CD4-positive, alpha-beta T cell (primary cell): ENCODE results near the gene IL4R. TPM values are rescaled to one million over a fixed set of nuclear protein-coding genes. Genes with fewer than 3 reads are reported as not detected.

Experiments used
- ATAC-seq: fragments of 200-7000 bp; cut with Tn5 transposase; one replicate; pipeline ENCODE4 v1.10.0; 2022; ENCODE audit warnings: mild to moderate bottlenecking; ENCODE audit not compliant: poor library complexity
- CTCF ChIA-PET: fragments of 350-600 bp; sonication (Branson Sonifier 250); formaldehyde crosslinking; loops from one replicate; lab custom pipeline; 2021; ENCODE audit warnings: antibody characterized with exemption, inconsistent platforms; lab: Charles Lee
- POLR2A ChIA-PET: fragments of 350-600 bp; sonication (Branson Sonifier 250); formaldehyde crosslinking; loops from one replicate; lab custom pipeline; 2021; ENCODE audit warnings: antibody characterized with exemption, inconsistent platforms; lab: Charles Lee
- DNase-seq, 14 experiments: peaks; one replicate each; pipeline ENCODE4 v3.0.0-alpha.2; 2013 to 2020; ENCODE audit warnings: mixed read lengths in 2 of 14
- H3K27ac ChIP-seq, 2 donors: one replicate each; pipeline versions ENCODE4 v1.5.1 to v1.7.0; 2013; ENCODE audit warnings: low read length in 2 of 2, low read depth in 1 of 2, mild to moderate bottlenecking in 1 of 2
- H3K27me3 ChIP-seq, 2 experiments: 1 replicate in 1 of 2; 2 replicates in 1 of 2; pipeline versions ENCODE4 v1.6.1 to v1.7.0; 2013; ENCODE audit warnings: low read length in 2 of 2, control low read depth in 1 of 2, mild to moderate bottlenecking in 1 of 2, moderate library complexity in 1 of 2; ENCODE audit not compliant: insufficient read depth in 2 of 2, control insufficient read depth in 1 of 2
- H3K36me3 ChIP-seq: one replicate; pipeline ENCODE4 v1.6.1; 2013; ENCODE audit warnings: low read length, control low read depth; ENCODE audit not compliant: insufficient read depth
- H3K4me1 ChIP-seq: one replicate; pipeline ENCODE4 v1.6.1; 2013; ENCODE audit warnings: low read length, control low read depth; ENCODE audit not compliant: insufficient read depth
- H3K4me3 ChIP-seq: one replicate; pipeline ENCODE4 v1.5.1; 2013; ENCODE audit warnings: mild to moderate bottlenecking, low read length, moderate library complexity
- H3K9me3 ChIP-seq, 2 experiments: 1 replicate in 1 of 2; 2 replicates in 1 of 2; pipeline versions ENCODE4 v1.6.1 to v1.7.0; 2013; ENCODE audit warnings: low read length in 2 of 2, mild to moderate bottlenecking in 2 of 2, control low read depth in 1 of 2, moderate library complexity in 1 of 2; ENCODE audit not compliant: control insufficient read depth in 1 of 2, insufficient read depth in 1 of 2
- H3K27ac Mint-ChIP-seq: one replicate; pipeline ENCODE4 v1.8.0; 2020; ENCODE audit warnings: mixed read lengths
- H3K27me3 Mint-ChIP-seq: one replicate; pipeline ENCODE4 v1.8.0; 2021; ENCODE audit warnings: mixed read lengths
- H3K36me3 Mint-ChIP-seq: one replicate; pipeline ENCODE4 v1.8.0; 2021; ENCODE audit warnings: low read depth, mixed read lengths
- H3K4me1 Mint-ChIP-seq: one replicate; pipeline ENCODE4 v1.8.0; 2021; ENCODE audit warnings: low read depth, mixed read lengths
- H3K4me3 Mint-ChIP-seq: one replicate; pipeline ENCODE4 v1.8.0; 2020; ENCODE audit warnings: mild to moderate bottlenecking, mixed read lengths
- H3K9me3 Mint-ChIP-seq: one replicate; pipeline ENCODE4 v1.8.0; 2020; ENCODE audit warnings: mixed read lengths
- CTCF ChIP-seq: fragments of 200-600 bp; IDR thresholded peaks from one replicate; pipeline ENCODE4 v1.8.0; 2022; ENCODE audit warnings: antibody characterized with exemption, mild to moderate bottlenecking
- intact Hi-C, 2 experiments: fragments of 100-400 bp; cut with DNase I in 1 of 2; cut with micrococcal nuclease in 1 of 2; formaldehyde crosslinking; loops; one replicate each; pipeline versions ENCODE4 v1.15.1 to v1.9.0; 2023 to 2025; cut with DNase I, micrococcal nuclease
- total RNA-seq, 174 experiments: library from RNA in 2 of 174; stranded (reverse) in 2 of 174; gene quantifications; one replicate each; pipeline ENCODE4 v1.2.3 and lab custom pipeline; 2021 to 2026

The IL4R gene
- total RNA-seq, 2 experiments from 2014 or later, result 145 to 147 TPM

GRCh38 chr16:27344721-27345120, 30.9 kb downstream of the IL4R start:
- Histone ChIP-seq H3K27ac (no peak overlapping the region), H3K9me3 (no peaks in the 10 kb centered on the region), H3K27me3 (no peaks in the 10 kb centered on the region), H3K4me3 (no peak overlapping the region), H3K36me3 (peaks cover 99% of the 10 kb centered on the region), H3K4me1 (peaks cover 29% of the 10 kb centered on the region)
- TF ChIP-seq CTCF, result no peak
- CTCF ChIA-PET, result interaction anchor here (1.2 kb wide), 1 partner anchor 110 kb away, joined by 3 read pairs; no protein-coding TSS in a partner anchor
- POLR2A ChIA-PET, result no interaction called here
- Mint-ChIP-seq H3K9me3 (no peaks in the 10 kb centered on the region), H3K36me3 (peaks cover 97% of the 10 kb centered on the region), H3K27ac (peak overlapping the region; percentile 27), H3K27me3 (no peaks in the 10 kb centered on the region), H3K4me3 (no peak overlapping the region), H3K4me1 (no peaks in the 10 kb centered on the region)
- no peak for ATAC-seq
- intact Hi-C loops, result no loop called here
- DNase-seq, result no peak

GRCh38 chr16:27345201-27345600, 31.4 kb downstream of the IL4R start:
- H3K27me3 Mint-ChIP-seq, result no peaks in the 10 kb centered on the region
- DNase-seq (no peak), ATAC-seq (no peak)
- H3K4me3 Mint-ChIP-seq, result no peak overlapping the region
- Histone ChIP-seq H3K27ac (no peak overlapping the region), H3K9me3 (no peaks in the 10 kb centered on the region), H3K36me3 (peaks cover 99% of the 10 kb centered on the region), H3K4me1 (peaks cover 29% of the 10 kb centered on the region), H3K4me3 (no peak overlapping the region), H3K27me3 (no peaks in the 10 kb centered on the region)
- H3K27ac Mint-ChIP-seq, result no peak overlapping the region
- peaks cover 97% of the 10 kb centered on the region for H3K36me3 Mint-ChIP-seq
- ChIA-PET POLR2A (no interaction called here), CTCF (interaction anchor here (1.2 kb wide), 1 partner anchor 110 kb away, joined by 3 read pairs; no protein-coding TSS in a partner anchor)
- intact Hi-C loops, result no loop called here
- no peaks in the 10 kb centered on the region for H3K4me1 Mint-ChIP-seq
- TF ChIP-seq CTCF, result no peak
- no peaks in the 10 kb centered on the region for H3K9me3 Mint-ChIP-seq

GRCh38 chr16:27346819-27347218, 33.0 kb downstream of the IL4R start:
- Histone ChIP-seq H3K36me3 (peaks cover 97% of the 10 kb centered on the region), H3K4me3 (no peak overlapping the region), H3K27ac (no peak overlapping the region), H3K27me3 (no peaks in the 10 kb centered on the region), H3K9me3 (no peaks in the 10 kb centered on the region), H3K4me1 (peaks cover 17% of the 10 kb centered on the region)
- no peaks in the 10 kb centered on the region for H3K4me1 Mint-ChIP-seq
- intact Hi-C loops, result no loop called here
- DNase-seq (peak in 1 of 14 experiments; percentile 53), ATAC-seq (no peak)
- no peaks in the 10 kb centered on the region for H3K27me3 Mint-ChIP-seq
- TF ChIP-seq CTCF, result no peak
- peaks cover 97% of the 10 kb centered on the region for H3K36me3 Mint-ChIP-seq
- ChIA-PET POLR2A (no interaction called here), CTCF (no interaction called here)
- peak overlapping the region; percentile 53 for H3K27ac Mint-ChIP-seq
- no peaks in the 10 kb centered on the region for H3K9me3 Mint-ChIP-seq
- H3K4me3 Mint-ChIP-seq, result no peak overlapping the region
